Spinal cord (tissue), 10 donors: Measurements from ENCODE around the gene CARD14. TPM values are rescaled to one million over a fixed set of nuclear protein-coding genes. Genes with fewer than 3 reads are reported as not detected.
"Not testable (repeated sequence)": the region's sequence is repeated elsewhere in the genome, so short reads cannot be mapped to it uniquely, and the experiment has no call there.

Source experiments
- DNase-seq, 6 donors: peaks; one replicate each; pipeline versions ENCODE4 v3.0.0 to v3.0.0-alpha.2; 2013 to 2015; ENCODE audit warnings: low spot score in 6 of 6, low read depth in 4 of 6
- H3K27ac ChIP-seq: one replicate; pipeline ENCODE4 v1.5.1; 2013; ENCODE audit warnings: low read depth, low read length, control low read depth
- H3K27me3 ChIP-seq: one replicate; pipeline ENCODE4 v1.6.1; 2013; ENCODE audit warnings: low read length; ENCODE audit not compliant: control insufficient read depth, insufficient read depth
- H3K36me3 ChIP-seq: one replicate; pipeline ENCODE4 v1.6.1; 2013; ENCODE audit warnings: low read length; ENCODE audit not compliant: control insufficient read depth, insufficient read depth
- H3K4me1 ChIP-seq: one replicate; pipeline ENCODE4 v1.6.1; 2013; ENCODE audit warnings: low read length; ENCODE audit not compliant: control insufficient read depth, insufficient read depth
- H3K4me3 ChIP-seq: one replicate; pipeline ENCODE4 v1.5.1; 2013; ENCODE audit warnings: low read depth, low read length, control low read depth
- H3K9me3 ChIP-seq: one replicate; pipeline ENCODE4 v1.6.1; 2013; ENCODE audit warnings: low read length; ENCODE audit not compliant: control insufficient read depth, insufficient read depth
- whole genome bisulfite sequencing: methylation state at CpG from one replicate; pipeline ENCODE4 v1.1.5; 2013; ENCODE audit warnings: missing lambda C conversion rate; ENCODE audit not compliant: insufficient coverage; 5-methylcytosine and 5-hydroxymethylcytosine counted together
- polyA plus RNA-seq, 2 donors: library from polyadenylated mRNA; unstranded; fragments of 120-200 nt; gene quantifications; one replicate each; pipeline ENCODE4 v1.2.1, GENCODE V29; 2013; ENCODE audit not compliant: insufficient read length in 2 of 2
- small RNA-seq: library from RNA; depleted of rRNA; stranded (forward); fragments of <200 nt; gene quantifications from one replicate; pipeline ENCODE3, GENCODE V24; 2014; ENCODE audit warnings: low replicate concordance
- total RNA-seq, 2 donors: library from RNA; depleted of rRNA in 1 of 2; stranded (reverse); fragments of 120-200 nt in 1 of 2; fragments of >200 nt in 1 of 2; gene quantifications; one replicate each; pipeline versions ENCODE4 v1.2.3 to v1.2.4, GENCODE V29; 2013 to 2014
- donor health status: healthy.

CARD14 gene
- total and polyA plus RNA-seq, 4 donors, result 0.28 to 3.1 (median 0.88) TPM

DNA sequence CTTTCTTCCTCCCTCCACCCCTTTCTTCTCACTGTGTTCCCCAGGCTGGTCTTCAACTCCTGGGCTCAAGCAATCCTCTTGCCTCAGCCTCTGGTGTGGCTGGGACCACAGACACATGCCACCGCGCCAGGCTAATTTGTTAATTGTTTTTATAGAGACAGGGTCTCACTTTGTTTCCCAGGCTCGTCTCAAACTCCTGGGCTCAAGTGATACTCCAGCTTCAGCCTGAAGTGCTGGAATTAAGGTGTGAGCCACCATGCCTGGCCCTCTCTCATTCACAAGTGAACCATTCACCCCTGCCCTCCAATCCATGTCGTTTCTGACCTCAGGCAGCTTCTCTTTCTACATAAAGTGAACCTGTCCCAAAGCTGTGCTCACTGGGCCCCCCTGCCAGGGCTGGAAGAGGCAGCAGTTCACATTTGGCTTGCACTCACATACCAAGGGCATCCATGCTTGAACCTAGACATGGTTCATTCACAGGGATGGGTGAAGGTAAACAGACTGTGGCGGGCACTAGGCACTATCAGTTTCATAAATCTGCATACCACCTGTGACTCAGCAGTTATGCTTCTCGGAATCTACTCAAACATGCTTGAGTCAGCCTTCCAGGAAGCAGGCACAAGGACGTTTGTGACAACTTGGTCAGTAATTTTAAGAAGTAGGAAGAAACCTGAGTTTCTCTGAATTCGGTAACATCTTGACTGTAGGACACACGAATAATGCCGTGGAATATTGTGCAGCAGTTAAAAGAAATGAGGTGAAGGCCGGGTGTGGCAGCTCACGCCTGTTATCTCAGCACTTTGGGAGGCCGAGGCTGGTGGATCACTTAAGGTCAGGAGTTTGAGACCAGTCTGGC is 84.8 kb downstream of the CARD14 start:
- 86% methylated on average over 10 of the region's 13 CpGs for WGBS
- H3K36me3 ChIP-seq, result peaks cover 43% of the 10 kb centered on the region
- no peak for DNase-seq
- H3K4me1 ChIP-seq, result peaks cover 1% of the 10 kb centered on the region
- H3K27ac ChIP-seq, result no peak overlapping the region
- H3K4me3 ChIP-seq, result no peak overlapping the region
- no peaks in the 10 kb centered on the region for H3K27me3 ChIP-seq
- no peaks in the 10 kb centered on the region for H3K9me3 ChIP-seq

GRCh38 chr17:80256034-80256350 is 86.2 kb downstream of the CARD14 start:
- 100% methylated on average over 3 of the region's 5 CpGs for WGBS

DNA sequence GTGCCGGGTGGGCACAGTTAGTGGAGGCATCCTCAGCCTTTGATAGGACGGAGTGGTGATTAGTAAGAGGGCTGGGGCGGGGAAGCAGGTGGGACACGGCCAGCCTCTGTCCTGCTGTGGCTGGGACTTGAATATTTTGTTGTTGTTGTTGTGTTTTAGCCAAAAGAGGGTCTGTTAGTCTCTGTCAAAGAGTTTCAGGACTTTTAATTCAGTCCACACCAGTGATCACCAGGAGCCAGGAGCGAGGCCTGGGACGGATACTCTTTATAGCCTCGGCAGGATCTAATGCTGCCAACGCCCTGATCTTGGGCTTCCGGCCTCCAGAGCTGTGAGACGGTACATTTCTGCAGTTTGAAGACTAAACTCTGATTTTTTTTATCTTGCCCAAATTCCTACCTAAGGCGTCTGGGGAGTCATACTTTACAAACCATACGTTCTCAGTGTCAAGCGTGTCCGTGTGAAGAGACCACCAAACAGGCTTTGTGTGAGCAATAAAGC is 87.9 kb downstream of the CARD14 start:
- WGBS, result 78% methylated on average over 10 of the region's 14 CpGs
- H3K27ac ChIP-seq, result no peak overlapping the region

More at GRCh38 chr17:80256034-80256350, 86.2 kb downstream of the CARD14 start:
- H3K27ac ChIP-seq, result no peak overlapping the region
- no peak for DNase-seq
- H3K4me3 ChIP-seq, result no peak overlapping the region
- H3K9me3 ChIP-seq, result no peaks in the 10 kb centered on the region
- H3K4me1 ChIP-seq, result peaks cover 5% of the 10 kb centered on the region
- no peaks in the 10 kb centered on the region for H3K27me3 ChIP-seq
- H3K36me3 ChIP-seq, result peaks cover 31% of the 10 kb centered on the region

DNA sequence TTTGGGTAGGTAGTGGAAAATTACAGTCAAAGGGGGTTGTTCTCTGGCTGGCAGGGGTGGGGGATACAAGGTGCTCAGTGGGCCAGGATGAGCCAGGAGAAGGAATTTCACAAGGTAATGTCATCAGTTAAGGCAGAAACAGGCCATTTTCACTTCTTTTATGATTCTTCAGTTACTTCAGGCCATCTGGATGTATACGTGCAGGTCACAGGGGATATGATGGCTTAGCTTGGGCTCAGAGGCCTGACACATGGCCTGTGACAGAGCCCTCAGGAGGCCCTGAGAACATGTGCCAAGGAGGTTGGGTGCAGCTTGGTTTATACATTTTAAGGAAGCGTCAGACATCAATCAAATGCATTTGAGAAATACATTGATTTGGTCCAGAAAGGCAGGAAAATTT is 88.5 kb downstream of the CARD14 start:
- DNase-seq, H3K27ac ChIP-seq, H3K27me3 ChIP-seq, H3K4me3 ChIP-seq, H3K9me3 ChIP-seq: not testable (repeated sequence)
- WGBS, result 91% methylated on average over 2 of the region's 2 CpGs
- peaks cover 28% of the 10 kb centered on the region for H3K4me1 ChIP-seq
- H3K36me3 ChIP-seq, result peaks cover 10% of the 10 kb centered on the region

More for the DNA sequence above, 87.9 kb downstream of the CARD14 start:
- Histone ChIP-seq H3K9me3 (no peaks in the 10 kb centered on the region), H3K36me3 (peaks cover 13% of the 10 kb centered on the region), H3K4me1 (peaks cover 23% of the 10 kb centered on the region), H3K4me3 (no peak overlapping the region), H3K27me3 (no peaks in the 10 kb centered on the region)
- DNase-seq, result no peak

Small RNAs within 50 kb of the gene (small RNA-seq; reads per million reads assigned to genes)
- gene AC087741.2, result not detected

Other genes starting within 250 kb of the CARD14 start
- gene TBC1D16, start 134.2 kb upstream of the CARD14 start, total RNA-seq, result 10 to 100 TPM; 16.7 to 25.9 TPM
- gene TBC1D16, start 134.2 kb upstream of the CARD14 start, polyA plus RNA-seq, result 10 to 100 TPM; 36.4 to 38.8 TPM
- gene CCDC40, start 133.4 kb upstream of the CARD14 start, total RNA-seq, result 10 to 100 TPM in 1 of 2 donors, 1 to 10 TPM in 1; 6.9 to 19.7 TPM
- gene CCDC40, start 133.4 kb upstream of the CARD14 start, polyA plus RNA-seq, result 10 to 100 TPM; 24.7 to 34.6 TPM
- gene GAA, start 68.4 kb upstream of the CARD14 start, total RNA-seq, result 10 to 100 TPM; 13.3 to 21.9 TPM
- gene GAA, start 68.4 kb upstream of the CARD14 start, polyA plus RNA-seq, result 10 to 100 TPM; 51.1 to 58.1 TPM
- gene EIF4A3, start 22.9 kb upstream of the CARD14 start, total RNA-seq, result 100 to 1,000 TPM in 1 of 2 donors, 10 to 100 TPM in 1; 63.4 to 107 TPM
- 10 to 100 TPM; 97.5 to 98.2 TPM for gene EIF4A3, start 22.9 kb upstream of the CARD14 start, polyA plus RNA-seq
- gene SGSH, start 50.3 kb downstream of the CARD14 start, total RNA-seq, result 10 to 100 TPM in 1 of 2 donors, 1 to 10 TPM in 1; 6.5 to 22.9 TPM
- 10 to 100 TPM; 23.0 to 37.3 TPM for gene SGSH, start 50.3 kb downstream of the CARD14 start, polyA plus RNA-seq
- 10 to 100 TPM; 19.2 to 25.1 TPM for gene SLC26A11, start 50.4 kb downstream of the CARD14 start, total RNA-seq
- gene SLC26A11, start 50.4 kb downstream of the CARD14 start, polyA plus RNA-seq, result 10 to 100 TPM; 43.1 to 61.7 TPM
- gene RNF213, start 90.8 kb downstream of the CARD14 start, total RNA-seq, result 10 to 100 TPM; 45.1 to 69.4 TPM
- gene RNF213, start 90.8 kb downstream of the CARD14 start, polyA plus RNA-seq, result 10 to 100 TPM; 49.3 to 78.3 TPM
- gene ENDOV, start 245.1 kb downstream of the CARD14 start, total RNA-seq, result 10 to 100 TPM; 14.3 to 21.2 TPM
- 10 to 100 TPM; 37.6 to 51.6 TPM for gene ENDOV, start 245.1 kb downstream of the CARD14 start, polyA plus RNA-seq